Ishikawa (cell line): Measurements from ENCODE around the gene SLC17A8.

Experiments used
- CREB1 ChIP-seq: IDR thresholded peaks from 2 replicates; pipeline ENCODE4 v1.6.1; 2012; ENCODE audit warnings: low read depth
- EGR1 ChIP-seq: IDR thresholded peaks from 2 replicates; pipeline ENCODE4 v1.6.1; 2012
- TAF1 ChIP-seq: IDR thresholded peaks from 2 replicates; pipeline ENCODE4 v1.6.1; 2012; ENCODE audit warnings: low read depth, mild to moderate bottlenecking
- TCF12 ChIP-seq: IDR thresholded peaks from 2 replicates; pipeline ENCODE4 v1.6.1; 2012; ENCODE audit warnings: low read depth
- YY1 ChIP-seq: IDR thresholded peaks from 2 replicates; pipeline ENCODE4 v1.6.1; 2012; ENCODE audit warnings: low read depth
- TF ChIP-seq, protein P1 (sequence below): IDR thresholded peaks from 2 replicates; pipeline ENCODE4 v1.6.1; 2012; ENCODE audit warnings: low read depth, mild to moderate bottlenecking

GRCh38 chr12:100442403-100442802 is 85.5 kb downstream of the SLC17A8 start:
- TF ChIP-seq YY1 = no peak
- no peak for TF ChIP-seq TCF12
- no peak for TF ChIP-seq EGR1
- no peak for TF ChIP-seq CREB1
- TF ChIP-seq, protein P1, sequence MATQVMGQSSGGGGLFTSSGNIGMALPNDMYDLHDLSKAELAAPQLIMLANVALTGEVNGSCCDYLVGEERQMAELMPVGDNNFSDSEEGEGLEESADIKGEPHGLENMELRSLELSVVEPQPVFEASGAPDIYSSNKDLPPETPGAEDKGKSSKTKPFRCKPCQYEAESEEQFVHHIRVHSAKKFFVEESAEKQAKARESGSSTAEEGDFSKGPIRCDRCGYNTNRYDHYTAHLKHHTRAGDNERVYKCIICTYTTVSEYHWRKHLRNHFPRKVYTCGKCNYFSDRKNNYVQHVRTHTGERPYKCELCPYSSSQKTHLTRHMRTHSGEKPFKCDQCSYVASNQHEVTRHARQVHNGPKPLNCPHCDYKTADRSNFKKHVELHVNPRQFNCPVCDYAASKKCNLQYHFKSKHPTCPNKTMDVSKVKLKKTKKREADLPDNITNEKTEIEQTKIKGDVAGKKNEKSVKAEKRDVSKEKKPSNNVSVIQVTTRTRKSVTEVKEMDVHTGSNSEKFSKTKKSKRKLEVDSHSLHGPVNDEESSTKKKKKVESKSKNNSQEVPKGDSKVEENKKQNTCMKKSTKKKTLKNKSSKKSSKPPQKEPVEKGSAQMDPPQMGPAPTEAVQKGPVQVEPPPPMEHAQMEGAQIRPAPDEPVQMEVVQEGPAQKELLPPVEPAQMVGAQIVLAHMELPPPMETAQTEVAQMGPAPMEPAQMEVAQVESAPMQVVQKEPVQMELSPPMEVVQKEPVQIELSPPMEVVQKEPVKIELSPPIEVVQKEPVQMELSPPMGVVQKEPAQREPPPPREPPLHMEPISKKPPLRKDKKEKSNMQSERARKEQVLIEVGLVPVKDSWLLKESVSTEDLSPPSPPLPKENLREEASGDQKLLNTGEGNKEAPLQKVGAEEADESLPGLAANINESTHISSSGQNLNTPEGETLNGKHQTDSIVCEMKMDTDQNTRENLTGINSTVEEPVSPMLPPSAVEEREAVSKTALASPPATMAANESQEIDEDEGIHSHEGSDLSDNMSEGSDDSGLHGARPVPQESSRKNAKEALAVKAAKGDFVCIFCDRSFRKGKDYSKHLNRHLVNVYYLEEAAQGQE = no peak
- TF ChIP-seq TAF1 = no peak
